ENCODE data around the gene CDC45.
A peak's percentile ranks its signal among the peaks of the same experiment; 100 is the strongest.

The CDC45 gene

DNA sequence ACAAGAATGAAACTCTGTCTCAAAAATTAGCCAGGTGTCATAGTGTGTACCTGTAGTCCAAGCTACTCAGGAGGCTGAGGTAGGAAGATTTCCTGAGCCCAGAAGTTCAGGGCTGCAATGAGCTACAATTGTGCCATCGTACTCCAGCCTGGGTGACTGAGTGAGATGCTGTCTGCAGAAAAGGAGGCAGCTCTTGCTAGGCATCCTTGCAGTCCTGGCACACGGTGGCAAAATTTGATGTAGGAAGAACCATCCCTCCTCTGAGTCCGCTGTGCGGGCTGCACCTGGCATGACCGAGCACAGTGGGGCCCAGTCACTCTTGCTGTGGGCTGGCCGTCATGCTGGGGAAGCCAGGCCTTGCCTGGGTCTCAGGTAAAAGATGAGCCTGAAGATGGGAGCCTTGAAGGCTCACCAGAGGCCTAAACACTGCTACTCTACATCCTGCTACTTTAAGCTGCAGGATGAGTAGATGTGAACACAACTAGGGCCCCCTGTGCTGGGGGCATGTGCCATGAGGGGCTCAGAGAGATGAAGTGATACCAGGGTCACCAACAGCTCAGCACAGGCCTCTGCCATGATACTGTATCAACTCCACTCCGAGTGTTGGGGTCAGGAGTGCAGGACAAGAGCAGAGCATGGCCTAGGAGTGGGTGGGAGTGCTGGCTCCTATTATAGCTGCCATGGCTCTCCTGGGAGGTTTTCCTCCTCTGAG is 18.6 kb downstream of the CDC45 start:
- no peak for DNase-seq

DNA sequence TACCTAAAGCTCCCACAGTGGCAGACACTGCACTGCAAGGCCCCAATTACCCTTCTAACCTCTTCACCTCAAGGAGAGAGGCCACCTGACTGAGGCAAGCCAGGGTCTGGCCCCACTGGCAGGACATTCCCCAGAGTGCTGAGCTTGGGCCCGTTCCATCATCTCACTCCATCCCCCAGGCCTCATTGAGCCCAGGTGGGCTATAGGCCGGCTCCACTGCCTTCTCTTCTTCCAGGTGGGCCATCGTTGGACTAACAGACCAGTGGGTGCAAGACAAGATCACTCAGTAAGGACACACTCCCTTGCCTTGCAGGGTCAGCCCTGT is 19.1 kb downstream of the CDC45 start:
- no peak for DNase-seq

DNA sequence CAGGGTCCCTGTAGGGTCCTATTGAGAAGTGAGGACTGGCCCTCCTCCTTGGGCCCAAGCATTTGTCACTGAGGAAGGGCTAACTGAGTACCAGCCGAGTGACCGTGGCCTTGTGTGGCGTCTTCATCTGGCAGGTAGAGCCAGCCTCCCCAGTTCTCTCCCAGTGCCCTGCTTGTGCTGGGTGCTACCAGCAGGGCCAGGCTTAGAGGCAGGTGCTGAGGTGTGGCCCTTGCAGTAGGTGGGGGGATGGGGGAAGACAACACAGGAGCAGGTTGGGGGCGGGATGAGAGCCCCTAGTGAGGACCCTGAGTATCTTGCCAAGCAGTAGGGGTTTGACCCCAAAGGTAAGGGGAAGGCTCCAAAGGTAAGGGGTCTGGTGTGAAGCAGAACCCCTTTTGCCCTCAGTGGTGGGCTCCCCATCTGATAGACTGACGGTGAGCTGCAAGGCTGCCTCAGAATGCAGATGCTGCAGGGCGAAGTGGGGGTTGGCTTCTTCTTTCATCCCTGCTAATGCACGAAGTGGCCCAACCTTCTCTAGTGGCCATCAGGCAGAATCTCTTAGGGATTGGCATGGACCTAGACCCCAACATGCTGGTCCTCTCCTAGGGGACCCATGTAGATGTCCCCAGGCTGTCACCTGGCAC is 19.6 kb downstream of the CDC45 start:
- DNase-seq: no peak

DNA sequence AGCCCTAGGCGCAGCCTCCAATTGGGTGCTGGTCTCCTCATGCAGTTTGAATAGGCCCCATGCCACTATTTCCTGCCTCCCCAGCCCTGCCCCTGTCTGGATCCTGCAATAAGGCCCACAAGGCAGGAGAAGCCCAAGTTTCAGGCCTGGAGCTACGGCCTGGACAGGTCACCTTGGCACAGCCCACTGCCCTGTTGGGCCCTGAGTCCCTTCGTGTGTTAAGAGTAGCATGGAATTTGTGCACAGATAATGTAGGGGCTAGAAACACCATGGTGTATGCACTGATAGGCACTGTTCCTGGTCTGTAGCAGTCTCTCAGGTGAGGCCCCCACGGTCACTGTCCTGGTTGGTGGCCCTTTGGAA is 20.1 kb downstream of the CDC45 start:
- no peak for DNase-seq

DNA sequence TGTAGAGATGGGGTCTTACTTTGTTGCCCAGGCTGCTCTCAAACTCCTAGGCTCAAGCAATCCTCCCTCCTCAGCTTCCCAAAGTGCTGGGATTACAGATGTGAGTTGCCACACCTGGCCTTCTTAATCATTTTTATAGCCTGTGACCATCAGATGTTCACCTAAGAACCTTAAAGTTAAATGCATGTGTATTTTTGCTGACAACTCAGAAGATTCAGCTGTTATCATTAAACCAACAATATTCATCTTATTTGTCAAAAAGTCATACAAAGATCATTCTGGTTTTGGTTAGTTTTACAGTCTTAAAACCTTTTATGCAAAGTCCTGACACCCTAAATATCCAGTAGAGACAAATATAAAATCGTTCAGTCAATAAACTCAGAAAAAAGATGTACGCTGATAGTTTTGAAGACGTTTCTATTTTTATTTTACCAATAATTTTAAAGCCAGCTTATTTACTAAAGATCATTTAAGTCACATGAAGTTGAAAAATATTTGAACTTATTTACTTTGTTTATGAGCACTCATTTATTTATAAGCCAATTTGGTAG is 22.3 kb downstream of the CDC45 start:
- DNase-seq: no peak

DNA sequence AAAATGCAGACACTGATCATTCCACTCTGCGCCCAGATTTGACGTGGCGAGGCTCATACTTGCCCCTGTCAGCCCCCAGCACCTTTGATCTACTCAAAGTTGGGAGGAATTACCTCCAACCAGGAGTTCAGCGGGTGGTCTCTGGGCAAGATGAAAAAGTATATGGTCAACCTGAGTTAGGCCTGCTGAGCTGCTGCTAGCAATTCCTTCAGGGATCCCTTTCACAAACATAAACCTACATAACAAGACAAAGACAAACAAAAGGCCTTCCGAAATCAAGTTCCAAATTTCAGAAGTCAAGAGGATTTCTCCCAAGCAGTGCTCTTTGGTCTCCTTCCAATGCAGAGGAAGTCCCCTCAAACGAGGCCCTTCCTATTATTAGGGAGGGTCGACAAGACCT is 23.6 kb downstream of the CDC45 start:
- no peak for DNase-seq

DNA sequence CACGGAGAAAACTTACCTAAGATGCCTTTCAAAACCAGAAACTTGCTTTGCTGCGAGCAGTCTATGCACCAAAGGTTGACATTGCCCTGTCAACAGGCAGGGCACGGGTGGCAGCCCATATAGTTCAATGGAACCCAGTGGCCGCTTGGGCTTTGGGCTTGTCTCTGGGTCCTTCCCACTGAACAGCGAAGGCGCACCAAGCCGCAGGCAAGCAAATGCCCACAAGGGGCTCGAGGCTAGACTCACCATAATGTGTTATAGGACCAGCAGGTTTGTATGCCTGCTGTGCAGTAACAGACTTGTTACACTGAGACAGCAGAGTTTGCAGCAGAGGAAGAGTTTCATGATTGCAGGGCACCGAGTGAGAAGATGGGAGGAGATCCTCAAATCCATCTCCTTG is 24.1 kb downstream of the CDC45 start:
- DNase-seq: no peak

DNA sequence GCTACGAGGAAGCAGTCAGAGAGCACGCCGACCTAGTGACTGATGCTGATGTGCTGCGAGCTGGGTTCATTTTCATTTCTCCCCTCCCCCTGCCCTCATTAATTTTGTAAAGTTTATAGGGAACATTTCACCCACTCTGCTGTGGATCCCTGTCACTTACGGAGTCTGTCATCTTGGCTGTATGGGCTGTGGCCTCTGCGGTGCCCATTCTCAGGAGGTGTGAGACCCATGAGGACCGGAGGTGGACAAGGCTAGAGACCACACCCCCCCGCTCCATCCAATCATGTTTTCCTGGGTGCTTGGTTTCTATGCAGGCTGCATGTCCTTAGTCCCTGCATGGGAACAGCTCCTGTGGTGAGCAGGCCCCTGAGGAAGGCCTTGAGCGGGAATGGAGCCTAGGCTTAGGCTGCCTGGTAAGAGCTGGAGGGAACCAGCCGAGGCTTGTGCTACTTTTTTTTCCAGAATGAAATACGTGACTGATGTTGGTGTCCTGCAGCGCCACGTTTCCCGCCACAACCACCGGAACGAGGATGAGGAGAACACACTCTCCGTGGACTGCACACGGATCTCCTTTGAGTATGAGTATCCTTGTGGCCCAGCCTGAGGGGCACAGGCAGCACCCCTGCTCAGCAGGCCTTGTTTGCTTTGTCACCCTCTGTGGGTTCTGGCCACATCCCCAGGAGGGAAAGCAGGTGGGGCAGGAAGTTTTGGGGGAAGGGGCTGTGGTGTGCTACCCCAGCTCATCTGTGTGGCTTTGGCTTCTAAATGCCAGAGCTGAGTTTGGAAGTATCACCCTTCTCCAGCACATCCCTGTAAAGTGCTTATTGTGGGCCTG is 25.4 kb downstream of the CDC45 start:
- DNase-seq: no peak

DNA sequence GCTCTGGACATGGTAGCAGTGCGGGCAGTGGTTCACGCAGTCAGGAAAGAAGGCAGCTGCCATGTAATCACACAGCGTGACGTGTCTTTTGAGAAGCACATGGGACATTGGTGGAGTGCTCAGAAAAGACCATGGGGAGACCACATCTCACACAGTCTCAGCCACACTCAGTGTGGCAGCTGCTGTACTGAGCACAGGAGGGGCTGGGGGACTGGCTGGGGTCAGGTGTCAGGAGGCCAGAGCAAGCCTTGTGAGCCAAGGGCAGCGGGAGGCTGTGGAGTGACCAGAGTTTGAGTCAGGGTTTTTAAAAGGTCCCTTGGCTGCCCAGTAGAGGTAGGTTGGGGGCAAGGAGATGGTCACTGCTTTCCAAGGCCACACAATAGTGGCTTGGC is 26.0 kb downstream of the CDC45 start:
- no peak for DNase-seq

DNA sequence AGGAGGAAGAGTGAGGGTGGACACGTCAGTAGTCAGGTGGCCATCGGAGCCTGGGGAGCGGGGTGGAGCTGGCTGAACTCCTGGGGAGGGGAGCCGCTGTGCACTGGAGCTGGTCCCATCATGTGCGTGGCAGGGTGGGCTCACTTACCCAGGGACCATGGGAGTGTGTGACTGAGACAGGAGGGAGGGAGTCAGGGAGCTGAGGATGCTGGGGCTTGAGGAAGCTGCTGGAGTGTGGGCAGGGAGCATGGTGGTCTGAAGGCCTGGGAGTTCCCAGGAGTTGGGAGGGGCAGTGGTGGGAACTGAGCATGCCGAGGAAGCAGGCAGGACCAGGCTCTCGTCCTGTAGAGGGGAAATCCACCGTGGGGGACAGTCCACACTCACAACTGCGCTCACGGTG is 26.5 kb downstream of the CDC45 start:
- DNase-seq: no peak

DNA sequence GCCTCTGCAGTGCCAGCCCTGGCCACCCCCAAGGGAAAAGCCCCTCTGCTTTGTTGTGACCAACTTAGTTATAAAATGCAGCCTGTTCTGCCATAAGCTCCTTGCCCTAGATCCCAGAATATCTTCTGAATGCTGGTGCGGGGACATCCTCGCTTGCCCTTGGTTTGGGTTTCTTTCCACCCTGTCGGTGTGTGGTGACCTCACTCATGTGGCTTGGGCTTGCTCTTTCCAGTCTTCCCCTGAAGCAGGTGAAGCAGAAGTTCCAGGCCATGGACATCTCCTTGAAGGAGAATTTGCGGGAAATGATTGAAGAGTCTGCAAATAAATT is 27.8 kb downstream of the CDC45 start:
- DNase-seq: no peak

DNA sequence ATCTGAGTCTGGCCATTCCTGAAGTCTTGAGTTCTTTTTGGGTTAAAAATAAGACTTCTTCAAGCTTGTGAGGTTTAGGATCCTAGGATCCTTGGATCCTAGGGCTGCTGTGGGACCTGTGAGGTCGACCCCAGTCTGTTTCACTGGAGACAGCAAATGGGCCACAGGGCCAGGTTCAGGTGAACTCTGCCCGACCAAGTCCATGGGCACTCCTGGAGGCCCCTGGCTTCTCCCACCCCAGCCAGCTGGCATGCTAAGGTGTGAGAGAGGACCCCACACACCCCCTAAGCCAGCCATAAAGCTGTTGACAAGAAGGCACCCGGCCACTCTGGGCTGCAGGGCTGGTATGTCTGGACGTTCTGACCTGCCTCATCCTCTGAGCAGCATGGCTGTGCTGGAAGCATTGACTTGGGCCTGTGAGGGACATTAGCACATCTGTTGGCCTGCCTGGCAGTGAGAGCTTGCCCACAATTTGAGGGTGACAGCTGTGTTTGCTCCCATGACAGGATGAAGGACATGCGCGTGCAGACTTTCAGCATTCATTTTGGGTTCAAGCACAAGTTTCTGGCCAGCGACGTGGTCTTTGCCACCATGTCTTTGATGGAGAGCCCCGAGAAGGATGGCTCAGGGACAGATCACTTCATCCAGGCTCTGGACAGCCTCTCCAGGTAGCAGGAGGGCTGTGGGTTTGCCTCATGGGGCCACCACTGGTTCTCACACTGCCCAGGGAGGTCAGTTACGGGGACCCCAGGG is 28.5 kb downstream of the CDC45 start:
- DNase-seq: no peak

DNA sequence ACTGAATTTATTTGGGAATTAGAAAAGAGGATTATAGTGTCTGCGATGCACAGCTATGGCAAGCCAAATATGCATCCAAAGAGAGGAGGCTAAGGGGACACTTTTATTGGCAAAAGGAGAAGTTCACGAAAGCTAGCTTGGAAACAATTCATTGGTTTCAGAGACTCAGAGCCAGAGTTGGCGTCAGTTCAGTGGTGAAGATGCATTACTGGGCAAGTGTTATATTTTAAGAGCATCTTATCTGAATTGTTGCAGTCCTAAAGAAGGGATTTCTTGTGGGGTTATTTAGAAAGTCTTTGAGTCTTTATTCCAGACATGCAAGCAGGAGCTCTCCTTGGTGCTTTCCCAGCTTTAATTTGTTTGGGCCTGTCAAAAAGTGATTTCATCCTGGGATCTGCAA is 29.5 kb downstream of the CDC45 start:
- no peak for DNase-seq

DNA sequence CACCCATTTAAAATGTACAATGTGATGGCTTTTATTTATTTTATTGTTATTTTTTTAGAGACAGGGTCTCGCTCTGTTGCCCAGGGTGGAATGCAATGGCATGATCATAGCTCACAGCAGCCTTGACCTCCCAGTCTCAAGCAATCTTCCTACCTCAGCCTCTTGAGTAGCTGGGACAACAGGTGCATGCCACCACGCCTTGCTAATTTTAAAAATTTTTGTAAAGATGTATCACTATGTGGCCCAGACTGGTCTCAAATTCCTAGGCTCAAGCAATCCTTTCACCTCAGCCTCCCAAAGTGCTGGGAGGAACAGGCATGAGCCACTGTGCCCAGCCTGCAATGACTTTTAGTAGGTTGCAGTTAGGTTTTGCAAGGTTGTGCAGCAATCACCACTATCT is 30.2 kb downstream of the CDC45 start:
- no peak for DNase-seq

DNA sequence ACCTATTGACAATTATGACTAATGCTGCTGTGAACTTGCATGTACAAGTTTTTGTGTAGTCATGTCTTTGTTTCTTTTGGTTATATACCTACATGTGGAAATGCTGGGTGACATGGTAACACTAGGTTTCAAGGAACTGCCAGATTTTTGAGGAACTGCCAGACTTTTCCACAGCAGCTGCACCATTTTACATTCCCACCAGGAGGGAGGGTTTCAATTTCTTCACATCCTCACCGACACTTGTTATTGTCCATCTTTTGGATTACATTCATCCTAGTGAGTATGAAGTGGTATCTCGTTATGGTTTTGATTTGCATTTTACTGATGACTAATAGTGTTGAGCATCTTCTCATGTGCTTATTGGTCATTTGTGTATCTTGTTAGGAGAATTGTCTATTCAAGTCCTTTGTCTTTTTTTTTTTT is 31.2 kb downstream of the CDC45 start:
- DNase-seq: no peak

DNA sequence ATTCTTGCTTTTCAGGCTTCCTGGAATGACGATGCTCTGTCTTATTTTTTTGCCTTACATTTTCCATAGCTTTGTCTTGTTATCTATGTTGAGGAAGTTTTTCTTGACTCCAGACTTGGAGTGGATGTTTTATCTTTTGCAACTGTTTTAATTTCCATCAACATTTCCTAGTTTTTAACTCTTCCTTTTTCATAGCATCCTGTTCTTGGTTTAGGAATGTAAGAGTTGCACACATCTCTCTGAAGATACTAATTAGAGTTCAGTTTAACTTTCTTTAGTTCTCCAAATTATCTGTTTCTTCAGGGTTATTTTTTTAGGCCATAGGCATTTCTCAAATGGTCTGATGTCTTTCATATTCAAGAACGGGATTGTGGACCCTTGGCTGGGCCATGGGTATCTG is 34.1 kb downstream of the CDC45 start:
- no peak for DNase-seq

DNA sequence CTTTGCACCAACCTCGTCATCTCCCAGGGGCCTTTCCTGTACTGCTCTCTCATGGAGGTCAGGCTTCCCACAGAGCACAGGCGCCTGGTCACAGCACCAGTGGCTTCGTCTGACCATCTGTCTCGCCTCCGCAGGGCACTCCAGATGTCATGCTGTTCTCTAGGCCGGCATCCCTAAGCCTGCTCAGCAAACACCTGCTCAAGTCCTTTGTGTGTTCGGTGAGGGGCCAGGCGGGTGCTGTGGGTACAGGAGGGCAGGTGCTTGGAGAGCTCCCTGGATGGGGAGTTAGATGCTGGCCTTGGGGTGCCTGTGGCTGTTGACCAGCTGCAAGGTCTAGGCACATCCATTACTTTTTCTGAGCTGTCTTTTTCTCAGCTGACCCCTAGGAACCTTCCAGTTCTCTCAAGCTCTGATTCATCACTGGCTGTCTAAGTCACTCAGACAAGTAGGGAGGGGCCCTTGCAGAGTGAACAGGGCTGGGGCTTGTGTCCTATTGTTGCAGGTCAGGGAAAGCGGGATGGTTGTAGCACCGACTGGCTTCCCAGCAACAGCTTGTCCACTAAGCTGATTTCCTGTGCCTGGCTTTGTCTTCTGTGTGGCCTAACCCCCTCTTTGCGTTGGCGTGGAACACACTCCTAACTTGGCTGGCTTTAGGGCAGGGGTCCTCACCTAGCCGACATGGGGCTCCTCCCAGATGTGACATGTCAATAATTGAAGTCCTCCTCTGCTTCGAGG is 35.3 kb downstream of the CDC45 start:
- peak; percentile 90 for DNase-seq

DNA sequence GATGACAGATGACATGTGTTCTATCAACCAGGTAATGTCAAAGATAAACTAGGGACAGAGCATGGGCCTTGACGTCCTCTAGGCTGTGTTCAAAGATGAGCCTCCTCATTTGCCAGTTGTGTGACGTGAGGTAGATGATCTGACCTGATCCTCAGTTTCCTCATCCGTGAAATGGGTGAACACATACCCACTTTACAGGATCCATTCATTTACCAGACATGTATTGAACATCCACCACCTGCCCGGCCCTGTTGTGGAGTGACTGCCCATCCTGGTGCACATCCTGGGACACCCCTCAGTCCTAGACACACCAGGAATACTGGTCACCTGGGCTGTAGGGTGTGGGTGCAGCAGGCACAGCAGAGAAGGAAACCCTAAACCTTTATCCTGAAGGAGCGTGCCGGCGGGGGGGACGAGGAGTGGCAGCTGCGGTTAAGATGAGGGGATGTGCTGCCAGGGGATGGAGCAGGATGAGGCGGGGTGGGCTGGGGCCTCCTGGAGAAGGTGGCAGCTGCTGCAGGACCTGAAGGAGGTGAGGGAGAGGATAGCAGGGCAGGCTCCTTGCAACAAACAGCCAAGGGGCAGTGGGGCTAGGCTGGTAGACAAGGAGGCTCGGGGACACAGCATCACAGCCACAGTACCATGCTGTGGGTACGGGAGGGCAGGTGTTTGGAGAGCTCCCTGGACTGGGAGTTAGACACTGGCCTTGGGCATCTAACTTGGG is 36.1 kb downstream of the CDC45 start:
- DNase-seq: peak; percentile 16

DNA sequence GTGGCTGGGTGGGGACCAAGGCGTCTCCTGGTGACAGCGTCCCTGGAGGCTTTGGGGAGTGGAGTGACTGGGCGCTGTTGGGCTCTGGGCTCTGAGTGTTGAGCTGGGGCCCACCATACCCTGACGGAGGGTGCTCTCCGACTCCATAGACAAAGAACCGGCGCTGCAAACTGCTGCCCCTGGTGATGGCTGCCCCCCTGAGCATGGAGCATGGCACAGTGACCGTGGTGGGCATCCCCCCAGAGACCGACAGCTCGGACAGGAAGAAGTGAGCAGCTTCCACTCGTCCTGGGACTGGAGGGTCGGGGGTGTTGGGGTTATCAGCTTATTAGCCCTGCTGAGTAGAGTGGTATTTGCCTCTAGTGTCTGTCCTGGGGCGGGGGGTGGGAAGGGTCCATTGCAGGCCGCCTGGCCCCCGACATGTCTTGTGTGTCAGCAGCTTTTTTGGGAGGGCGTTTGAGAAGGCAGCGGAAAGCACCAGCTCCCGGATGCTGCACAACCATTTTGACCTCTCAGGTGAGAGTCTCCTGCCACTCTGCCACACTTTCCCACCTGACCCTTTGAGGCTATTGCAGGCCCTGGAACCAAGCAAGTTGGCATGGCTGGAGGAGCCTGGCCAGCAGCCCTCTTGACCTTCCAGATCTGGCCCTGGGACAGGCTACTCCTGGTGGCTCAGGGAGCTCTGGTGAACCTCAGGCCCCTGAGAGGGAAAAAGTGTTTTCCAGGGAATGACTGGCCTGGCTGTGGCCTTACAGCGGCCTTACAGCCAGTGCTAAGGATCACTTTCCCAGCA is 36.9 kb downstream of the CDC45 start:
- no peak for DNase-seq

DNA sequence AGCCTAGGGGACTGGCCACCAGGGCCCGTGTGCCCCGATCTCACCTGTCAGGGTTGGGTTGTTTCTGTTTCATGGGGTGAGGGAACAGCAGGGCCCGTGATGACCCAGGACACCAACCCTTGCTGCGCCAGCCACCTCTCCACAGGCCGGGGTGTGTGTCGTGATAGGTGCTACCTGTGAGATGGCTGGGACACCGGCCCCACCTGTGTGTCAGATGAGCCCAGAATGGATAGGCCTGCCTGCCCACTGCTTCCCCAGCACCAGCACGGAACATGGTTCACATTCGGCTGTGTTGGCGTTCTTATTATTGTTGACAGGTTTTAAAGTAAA is 37.4 kb downstream of the CDC45 start:
- no peak for DNase-seq

DNA sequence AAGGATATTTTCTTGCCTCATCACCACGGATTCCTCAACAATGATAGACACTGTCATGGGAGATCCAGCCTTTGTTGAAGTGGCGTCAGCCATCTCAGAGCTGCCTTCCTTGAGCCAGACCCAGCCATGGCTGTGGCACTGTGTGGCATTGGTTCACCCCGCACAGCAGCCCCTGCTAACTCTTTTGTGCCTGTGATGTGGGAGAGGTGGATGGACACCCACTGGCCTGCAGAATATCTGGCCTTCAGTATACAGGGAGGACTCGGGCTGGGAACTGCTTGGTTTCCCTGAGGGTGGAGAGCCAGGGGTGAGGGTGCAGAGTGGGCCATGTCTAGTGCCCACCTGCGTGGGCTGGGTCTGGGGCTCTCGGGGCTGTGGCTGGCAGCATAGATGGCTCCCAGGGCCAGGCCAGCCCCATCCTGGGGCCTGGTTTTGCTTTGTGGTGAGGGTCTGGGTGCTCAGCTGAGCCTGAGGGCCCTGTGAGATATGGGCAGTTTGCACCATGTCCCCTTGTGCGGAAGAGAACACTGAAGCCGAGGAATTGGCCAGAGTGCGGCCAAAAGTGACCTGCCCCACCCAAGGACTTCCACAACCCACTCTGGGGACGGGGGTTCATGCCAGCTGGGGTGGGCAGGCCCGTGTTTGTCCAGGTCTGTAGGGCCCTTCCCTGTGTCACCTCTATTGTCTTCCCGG is 38.3 kb downstream of the CDC45 start:
- DNase-seq: no peak
